NCI-H460 (cell line): ENCODE data around the gene ORC6. TPM values are rescaled to one million over a fixed set of nuclear protein-coding genes. Genes with fewer than 3 reads are reported as not detected.

Experiments
- DNase-seq: peaks from one replicate; pipeline ENCODE4 v3.0.0-alpha.2; 2016; ENCODE audit warnings: low read depth; ENCODE audit errors: extremely low read depth
- total RNA-seq: library from RNA; depleted of rRNA; stranded (reverse); fragments of >200 nt; shearing (Covaris generic); gene quantifications from 2 replicates; pipeline ENCODE4 v1.2.3, GENCODE V29; 2014; rRNA removed

ORC6 gene
- total RNA-seq, 1 experiment from 2014 or later, result 29.1 TPM

- no peak for DNase-seq
These were observed 41.6 kb downstream of the ORC6 start for GRCh38 chr16:46730801-46731690.

GRCh38 chr16:46731691-46732555 lies 42.5 kb downstream of the ORC6 start:
- no peak for DNase-seq

GRCh38 chr16:46732561-46732960 lies 43.1 kb downstream of the ORC6 start:
- DNase-seq, result no peak

- no peak for DNase-seq
These were observed 43.9 kb downstream of the ORC6 start for GRCh38 chr16:46733319-46733830.

- no peak for DNase-seq
These were observed 47.2 kb downstream of the ORC6 start for GRCh38 chr16:46736695-46737094.

- DNase-seq, result no peak
These were observed 48.3 kb downstream of the ORC6 start for GRCh38 chr16:46737621-46738214.

GRCh38 chr16:46739934-46740333 lies 50.5 kb downstream of the ORC6 start:
- DNase-seq, result no peak

- no peak for DNase-seq
These were observed 53.8 kb downstream of the ORC6 start for GRCh38 chr16:46743232-46743719.

GRCh38 chr16:46745617-46746016 lies 56.2 kb downstream of the ORC6 start:
- no peak for DNase-seq

- DNase-seq, result no peak
These were observed 57.6 kb downstream of the ORC6 start for GRCh38 chr16:46746821-46747776.

Other genes with a start within 250 kb of the ORC6 start
- gene SHCBP1, start 68.3 kb upstream of the ORC6 start, total RNA-seq, result 17.6 and 23.6 TPM in 2 replicates
- gene VPS35, start 481 bp upstream of the ORC6 start, total RNA-seq, result 85.3 and 119 TPM in 2 replicates
- gene MYLK3, start 58.7 kb downstream of the ORC6 start, total RNA-seq, result 0.10 and 0.40 TPM in 2 replicates
- gene C16orf87, start 141.5 kb downstream of the ORC6 start, total RNA-seq, result 13.9 and 17.6 TPM in 2 replicates
- gene GPT2, start 194.7 kb downstream of the ORC6 start, total RNA-seq, result 22.9 and 23.3 TPM in 2 replicates